K562 (cell line): Measurements from ENCODE around the gene MLC1. TPM values are rescaled to one million over a fixed set of nuclear protein-coding genes. Genes with fewer than 3 reads are reported as not detected.

Source experiments
- BMI1 ChIP-seq: fragments of 150-350 bp; IDR thresholded peaks from 2 replicates; pipeline ENCODE4 v1.6.1; 2014; ENCODE audit warnings: low read length
- FOXM1 ChIP-seq, 2 experiments: fragments of 450-650 bp in 1 of 2; sonication (generic) in 1 of 2; formaldehyde crosslinking in 1 of 2; IDR thresholded peaks; 2 replicates each; pipeline versions ENCODE4 v1.6.1 to v1.9.0; 2017 to 2022; ENCODE audit warnings: low read depth in 2 of 2, mild to moderate bottlenecking in 2 of 2, missing genetic modification reagents in 1 of 2, moderate library complexity in 1 of 2
- MCM7 ChIP-seq, 2 experiments: fragments of 450-650 bp; IDR thresholded peaks; 2 replicates each; pipeline ENCODE4 v1.6.1; 2016 to 2018
- RFX7 ChIP-seq: fragments of 250-450 bp; sonication (Bioruptor Pico); IDR thresholded peaks from 2 replicates; pipeline ENCODE4 v1.5.1; 2021; ENCODE audit warnings: mild to moderate bottlenecking
- SMAD3 ChIP-seq: fragments of 450-650 bp; formaldehyde crosslinking; conservative IDR thresholded peaks from 2 replicates; pipeline ENCODE4 v1.4.0; 2020; ENCODE audit warnings: mild to moderate bottlenecking
- SMARCA5 ChIP-seq: fragments of 450-650 bp; IDR thresholded peaks from 2 replicates; pipeline ENCODE4 v1.6.1; 2016
- STAT5B ChIP-seq: fragments of 250-450 bp; sonication (Bioruptor Pico); IDR thresholded peaks from 2 replicates; pipeline ENCODE4 v1.8.0; 2021; ENCODE audit warnings: mild to moderate bottlenecking, inconsistent platforms
- ZBTB5 ChIP-seq: fragments of 450-650 bp; IDR thresholded peaks from 2 replicates; pipeline ENCODE4 v1.6.1; 2017; ENCODE audit warnings: antibody characterized with exemption
- ZBTB9 ChIP-seq: fragments of 450-650 bp; formaldehyde crosslinking; IDR thresholded peaks from 2 replicates; pipeline ENCODE4 v1.4.0; 2020; ENCODE audit warnings: mild to moderate bottlenecking, moderate library complexity
- ZNF41 ChIP-seq: fragments of 250-450 bp; sonication (Bioruptor Pico); conservative IDR thresholded peaks from 2 replicates; pipeline ENCODE4 v1.4.0; 2020; ENCODE audit warnings: mild to moderate bottlenecking
- polyA plus RNA-seq, 8 experiments: library from polyadenylated mRNA; depleted of rRNA in 4 of 8; stranded (reverse) in 5 of 8; unstranded in 3 of 8; fragments of >200 nt; fragmentation: Nextera tagmentation in 2 of 8; fragmentation: Illumina TruSeq in 1 of 8; extraction: Ambion mirVana in 2 of 8; extraction: Trizol in 1 of 8; gene quantifications; 2 replicates each; pipeline versions ENCODE4 v1.2.1 to v1.2.3, GENCODE V29; 2011 to 2014; ENCODE audit warnings: inconsistent platforms in 1 of 8, missing spikeins in 1 of 8
- total RNA-seq, 7 experiments: library from RNA; depleted of rRNA in 6 of 7; stranded (reverse); fragments of >200 nt in 6 of 7; fragmentation: Illumina TruSeq in 2 of 7; extraction: Trizol in 2 of 7; gene quantifications; 2 replicates each; pipeline versions ENCODE4 v1.2.1 to v1.2.3, GENCODE V29; 2011 to 2021; ENCODE audit warnings: low replicate concordance in 1 of 7
- TF ChIP-seq, protein P1 (sequence below): fragments of 250-450 bp; sonication (Bioruptor Pico); IDR thresholded peaks from 2 replicates; pipeline ENCODE4 v1.4.0; 2020
- TF ChIP-seq, protein P2 (sequence below), 2 experiments: fragments of 450-650 bp in 1 of 2; IDR thresholded peaks; 2 replicates each; pipeline ENCODE4 v1.6.1; 2011 to 2017; ENCODE audit warnings: low read depth in 2 of 2, antibody characterized with exemption in 1 of 2, borderline replicate concordance in 1 of 2, low read length in 1 of 2, mild to moderate bottlenecking in 1 of 2, mixed read lengths in 1 of 2; ENCODE audit not compliant: control insufficient read depth in 1 of 2
- TF ChIP-seq, protein P3 (sequence below), 3 experiments: fragments of 200-800 bp in 1 of 3; sonication (Bioruptor generic) in 1 of 3; sonication (generic) in 1 of 3; formaldehyde crosslinking in 1 of 3; IDR thresholded peaks; 2 replicates each; pipeline versions ENCODE4 v1.6.1 to v1.8.0; 2016 to 2022; ENCODE audit warnings: mild to moderate bottlenecking in 2 of 3, missing compliant biosample characterization in 2 of 3, missing genetic modification characterization in 2 of 3, missing genetic modification reagents in 1 of 3

The MLC1 gene
- total and polyA plus RNA-seq, 9 of the 15 experiments (the other 6 are each of a cell fraction or from before 2014, with no cell fraction given), result 0.06 to 0.98 (median 0.39) TPM

GRCh38 chr22:50118557-50119168 lies 33.4 kb upstream of the MLC1 start (continued):
- no peak for TF ChIP-seq ZBTB9 (CRISPR knock-in tag)
- TF ChIP-seq, protein P1, sequence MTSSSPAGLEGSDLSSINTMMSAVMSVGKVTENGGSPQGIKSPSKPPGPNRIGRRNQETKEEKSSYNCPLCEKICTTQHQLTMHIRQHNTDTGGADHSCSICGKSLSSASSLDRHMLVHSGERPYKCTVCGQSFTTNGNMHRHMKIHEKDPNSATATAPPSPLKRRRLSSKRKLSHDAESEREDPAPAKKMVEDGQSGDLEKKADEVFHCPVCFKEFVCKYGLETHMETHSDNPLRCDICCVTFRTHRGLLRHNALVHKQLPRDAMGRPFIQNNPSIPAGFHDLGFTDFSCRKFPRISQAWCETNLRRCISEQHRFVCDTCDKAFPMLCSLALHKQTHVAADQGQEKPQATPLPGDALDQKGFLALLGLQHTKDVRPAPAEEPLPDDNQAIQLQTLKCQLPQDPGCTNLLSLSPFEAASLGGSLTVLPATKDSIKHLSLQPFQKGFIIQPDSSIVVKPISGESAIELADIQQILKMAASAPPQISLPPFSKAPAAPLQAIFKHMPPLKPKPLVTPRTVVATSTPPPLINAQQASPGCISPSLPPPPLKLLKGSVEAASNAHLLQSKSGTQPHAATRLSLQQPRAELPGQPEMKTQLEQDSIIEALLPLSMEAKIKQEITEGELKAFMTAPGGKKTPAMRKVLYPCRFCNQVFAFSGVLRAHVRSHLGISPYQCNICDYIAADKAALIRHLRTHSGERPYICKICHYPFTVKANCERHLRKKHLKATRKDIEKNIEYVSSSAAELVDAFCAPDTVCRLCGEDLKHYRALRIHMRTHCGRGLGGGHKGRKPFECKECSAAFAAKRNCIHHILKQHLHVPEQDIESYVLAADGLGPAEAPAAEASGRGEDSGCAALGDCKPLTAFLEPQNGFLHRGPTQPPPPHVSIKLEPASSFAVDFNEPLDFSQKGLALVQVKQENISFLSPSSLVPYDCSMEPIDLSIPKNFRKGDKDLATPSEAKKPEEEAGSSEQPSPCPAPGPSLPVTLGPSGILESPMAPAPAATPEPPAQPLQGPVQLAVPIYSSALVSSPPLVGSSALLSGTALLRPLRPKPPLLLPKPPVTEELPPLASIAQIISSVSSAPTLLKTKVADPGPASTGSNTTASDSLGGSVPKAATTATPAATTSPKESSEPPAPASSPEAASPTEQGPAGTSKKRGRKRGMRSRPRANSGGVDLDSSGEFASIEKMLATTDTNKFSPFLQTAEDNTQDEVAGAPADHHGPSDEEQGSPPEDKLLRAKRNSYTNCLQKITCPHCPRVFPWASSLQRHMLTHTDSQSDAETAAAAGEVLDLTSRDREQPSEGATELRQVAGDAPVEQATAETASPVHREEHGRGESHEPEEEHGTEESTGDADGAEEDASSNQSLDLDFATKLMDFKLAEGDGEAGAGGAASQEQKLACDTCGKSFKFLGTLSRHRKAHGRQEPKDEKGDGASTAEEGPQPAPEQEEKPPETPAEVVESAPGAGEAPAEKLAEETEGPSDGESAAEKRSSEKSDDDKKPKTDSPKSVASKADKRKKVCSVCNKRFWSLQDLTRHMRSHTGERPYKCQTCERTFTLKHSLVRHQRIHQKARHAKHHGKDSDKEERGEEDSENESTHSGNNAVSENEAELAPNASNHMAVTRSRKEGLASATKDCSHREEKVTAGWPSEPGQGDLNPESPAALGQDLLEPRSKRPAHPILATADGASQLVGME (CRISPR knock-in tag), result no peak
- no peak for TF ChIP-seq SMAD3 (CRISPR knock-in tag)
- TF ChIP-seq, protein P2, sequence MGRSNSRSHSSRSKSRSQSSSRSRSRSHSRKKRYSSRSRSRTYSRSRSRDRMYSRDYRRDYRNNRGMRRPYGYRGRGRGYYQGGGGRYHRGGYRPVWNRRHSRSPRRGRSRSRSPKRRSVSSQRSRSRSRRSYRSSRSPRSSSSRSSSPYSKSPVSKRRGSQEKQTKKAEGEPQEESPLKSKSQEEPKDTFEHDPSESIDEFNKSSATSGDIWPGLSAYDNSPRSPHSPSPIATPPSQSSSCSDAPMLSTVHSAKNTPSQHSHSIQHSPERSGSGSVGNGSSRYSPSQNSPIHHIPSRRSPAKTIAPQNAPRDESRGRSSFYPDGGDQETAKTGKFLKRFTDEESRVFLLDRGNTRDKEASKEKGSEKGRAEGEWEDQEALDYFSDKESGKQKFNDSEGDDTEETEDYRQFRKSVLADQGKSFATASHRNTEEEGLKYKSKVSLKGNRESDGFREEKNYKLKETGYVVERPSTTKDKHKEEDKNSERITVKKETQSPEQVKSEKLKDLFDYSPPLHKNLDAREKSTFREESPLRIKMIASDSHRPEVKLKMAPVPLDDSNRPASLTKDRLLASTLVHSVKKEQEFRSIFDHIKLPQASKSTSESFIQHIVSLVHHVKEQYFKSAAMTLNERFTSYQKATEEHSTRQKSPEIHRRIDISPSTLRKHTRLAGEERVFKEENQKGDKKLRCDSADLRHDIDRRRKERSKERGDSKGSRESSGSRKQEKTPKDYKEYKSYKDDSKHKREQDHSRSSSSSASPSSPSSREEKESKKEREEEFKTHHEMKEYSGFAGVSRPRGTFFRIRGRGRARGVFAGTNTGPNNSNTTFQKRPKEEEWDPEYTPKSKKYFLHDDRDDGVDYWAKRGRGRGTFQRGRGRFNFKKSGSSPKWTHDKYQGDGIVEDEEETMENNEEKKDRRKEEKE (IDR thresholded peaks at IDR 0.05; ENCODE audit: borderline replicate concordance in 1 of 2, control insufficient read depth in 1 of 2, low read depth in 2 of 2, low read length in 1 of 2), result 0 out of 4 replicates have a peak, but pooled peaks of 1 of the 2 experiments have one; percentile 61
- no peak for TF ChIP-seq ZBTB5
- TF ChIP-seq BMI1, result no peak
- TF ChIP-seq, protein P3, sequence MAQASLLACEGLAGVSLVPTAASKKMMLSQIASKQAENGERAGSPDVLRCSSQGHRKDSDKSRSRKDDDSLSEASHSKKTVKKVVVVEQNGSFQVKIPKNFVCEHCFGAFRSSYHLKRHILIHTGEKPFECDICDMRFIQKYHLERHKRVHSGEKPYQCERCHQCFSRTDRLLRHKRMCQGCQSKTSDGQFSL (CRISPR knock-in tag; IDR thresholded peaks at IDR 0.05), result no peak
- TF ChIP-seq, protein P3 (tag; IDR thresholded peaks at IDR 0.05), result no peak
- no peak for TF ChIP-seq MCM7 (IDR thresholded peaks at IDR 0.05)
- TF ChIP-seq STAT5B (CRISPR knock-in tag), result no peak
- TF ChIP-seq FOXM1 (IDR thresholded peaks at IDR 0.05; ENCODE audit: low read depth), result peak; percentile 65; the same call in 1 of the 2 replicates
- TF ChIP-seq FOXM1 (CRISPR knock-in tag; IDR thresholded peaks at IDR 0.05; ENCODE audit: low read depth), result no peak
- no peak for TF ChIP-seq SMARCA5
- TF ChIP-seq ZNF41, result no peak
- TF ChIP-seq RFX7 (CRISPR knock-in tag), result no peak
